WERI-Rb-1 (cell line): ENCODE data around the gene DNM3.

Source experiments
- DNase-seq: peaks from one replicate; pipeline ENCODE4 v3.0.0-alpha.2; 2020
- H3K27ac ChIP-seq: fragments of 250-450 bp; sonication (Bioruptor Pico); 2 replicates; pipeline ENCODE4 v1.5.1; 2020; ENCODE audit warnings: mild to moderate bottlenecking, moderate library complexity
- H3K27me3 ChIP-seq: fragments of 250-450 bp; sonication (Bioruptor Pico); 2 replicates; pipeline ENCODE4 v1.5.1; 2021; ENCODE audit warnings: mild to moderate bottlenecking, low read depth, moderate library complexity; ENCODE audit not compliant: insufficient read depth, severe bottlenecking
- H3K36me3 ChIP-seq: fragments of 250-450 bp; sonication (Bioruptor Pico); 2 replicates; pipeline ENCODE4 v1.5.1; 2020; ENCODE audit warnings: mild to moderate bottlenecking, moderate library complexity
- H3K4me3 ChIP-seq: 2 replicates; pipeline ENCODE4 v1.5.1; 2011; ENCODE audit warnings: low read depth, mild to moderate bottlenecking, control low read depth, low read length
- H3K9me3 ChIP-seq: fragments of 250-450 bp; sonication (Bioruptor Pico); 2 replicates; pipeline ENCODE4 v1.5.1; 2021; ENCODE audit warnings: mild to moderate bottlenecking, moderate library complexity; ENCODE audit not compliant: severe bottlenecking
- CTCF ChIP-seq: IDR thresholded peaks from 2 replicates; pipeline ENCODE4 v1.5.1; 2011; ENCODE audit warnings: low read depth, mild to moderate bottlenecking, control low read depth, inconsistent platforms, low read length

DNM3 gene

GRCh38 chr1:171913385-171913784, 72.1 kb downstream of the DNM3 start:
- H3K4me3 ChIP-seq: no peak overlapping the region
- DNase-seq: no peak
- no peaks in the 10 kb centered on the region for H3K9me3 ChIP-seq
- H3K36me3 ChIP-seq: no peaks in the 10 kb centered on the region
- no peaks in the 10 kb centered on the region for H3K27me3 ChIP-seq
- H3K27ac ChIP-seq: no peak overlapping the region
- TF ChIP-seq CTCF: no peak

- Histone ChIP-seq H3K27ac (no peak overlapping the region), H3K9me3 (no peaks in the 10 kb centered on the region), H3K36me3 (no peaks in the 10 kb centered on the region), H3K27me3 (no peaks in the 10 kb centered on the region), H3K4me3 (no peak overlapping the region)
- no peak for TF ChIP-seq CTCF
- DNase-seq: no peak
Observed at GRCh38 chr1:171916315-171916771, 75.0 kb downstream of the DNM3 start.

GRCh38 chr1:171917331-171917730, 76.0 kb downstream of the DNM3 start:
- no peak for TF ChIP-seq CTCF
- peak overlapping the region; percentile 3 for H3K27ac ChIP-seq
- no peaks in the 10 kb centered on the region for H3K9me3 ChIP-seq
- no peaks in the 10 kb centered on the region for H3K27me3 ChIP-seq
- H3K36me3 ChIP-seq: no peaks in the 10 kb centered on the region
- no peak overlapping the region for H3K4me3 ChIP-seq
- no peak for DNase-seq

GRCh38 chr1:171919891-171920887, 78.9 kb downstream of the DNM3 start:
- TF ChIP-seq CTCF: no peak
- H3K4me3 ChIP-seq: no peak overlapping the region

DNA sequence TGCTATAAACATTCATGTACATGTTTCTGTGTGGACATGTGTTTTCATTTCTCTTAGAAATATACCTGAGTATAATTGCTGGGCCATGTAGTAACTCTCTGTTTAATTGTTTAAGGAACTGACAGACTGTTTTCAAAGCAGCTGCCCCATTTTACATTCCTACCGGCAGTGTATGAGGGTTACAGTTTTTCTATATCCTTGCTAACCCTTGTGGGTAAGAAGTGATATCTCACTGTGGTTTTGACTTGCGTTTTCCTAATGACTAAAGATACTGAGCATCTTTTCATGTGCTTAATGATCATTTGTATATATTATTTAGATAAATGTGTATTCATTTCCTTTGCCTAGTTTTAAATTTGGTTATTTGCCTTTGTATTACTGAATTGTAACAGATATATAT, 81.7 kb downstream of the DNM3 start:
- no peaks in the 10 kb centered on the region for H3K27me3 ChIP-seq
- TF ChIP-seq CTCF: no peak
- DNase-seq: no peak
- H3K27ac ChIP-seq: no peak overlapping the region
- no peaks in the 10 kb centered on the region for H3K9me3 ChIP-seq
- H3K36me3 ChIP-seq: no peaks in the 10 kb centered on the region
- no peak overlapping the region for H3K4me3 ChIP-seq

More at GRCh38 chr1:171919891-171920887, 78.9 kb downstream of the DNM3 start:
- Histone ChIP-seq H3K9me3 (no peaks in the 10 kb centered on the region), H3K27me3 (no peaks in the 10 kb centered on the region), H3K36me3 (no peaks in the 10 kb centered on the region), H3K27ac (no peak overlapping the region)
- no peak for DNase-seq
